HepG2 (cell line): Measurements from ENCODE around the gene GNG3. TPM values are rescaled to one million over a fixed set of nuclear protein-coding genes. Genes with fewer than 3 reads are reported as not detected.

Source experiments
- ATAC-seq: fragments of 200-7000 bp; cut with Tn5 transposase; 3 replicates; pipeline ENCODE4 v1.9.1; 2020; ENCODE audit warnings: mild to moderate bottlenecking, moderate library complexity
- BruUV-seq: library from RNA; stranded (reverse); fragments of 400-500 nt; replicated peaks from 2 replicates; lab custom pipeline; 2021; lab: Mats Ljungman, UMichigan
- CTCF ChIA-PET: fragments of 300-600 bp; formaldehyde crosslinking; extraction: SDS; loops from one replicate; lab custom pipeline; 2021; ENCODE audit warnings: low total read pairs, inconsistent platforms, low intra/inter-chr PET ratio; lab: Yijun Ruan, JAX
- POLR2A ChIA-PET: fragments of 350-600 bp; sonication (Branson Sonifier 250); formaldehyde crosslinking; loops from one replicate; lab custom pipeline; 2020; ENCODE audit warnings: antibody characterized with exemption, inconsistent platforms; lab: Yijun Ruan, JAX
- DNase-seq: peaks from one replicate; pipeline ENCODE4 v3.0.0-alpha.2; 2015; ENCODE audit warnings: low spot score
- FAIRE-seq: peaks from 3 replicates; lab custom pipeline; 2011; peaks lifted over from hg19 to GRCh38; lab: Jason Lieb, UNC
- H2AFZ ChIP-seq: one replicate; pipeline ENCODE4 v1.6.1; 2011; ENCODE audit warnings: low read length, inconsistent platforms
- H3K27ac ChIP-seq: fragments of 300-600 bp; 3 replicates; pipeline ENCODE4 v1.8.0; 2011; ENCODE audit warnings: mixed run types, mild to moderate bottlenecking, mixed read lengths, low read length, inconsistent platforms; ENCODE audit not compliant: insufficient read depth; ENCODE audit errors: extremely low read length
- H3K27me3 ChIP-seq, 2 experiments: fragments of 200-600 bp in 1 of 2; 2 replicates in 1 of 2; 3 replicates in 1 of 2; pipeline versions ENCODE4 v1.6.0 to v1.8.0; 2011; ENCODE audit warnings: low read length in 2 of 2, mild to moderate bottlenecking in 2 of 2, moderate library complexity in 2 of 2, inconsistent platforms in 1 of 2; ENCODE audit not compliant: insufficient read depth in 2 of 2, control insufficient read depth in 1 of 2
- H3K36me3 ChIP-seq, 2 experiments: fragments of 200-600 bp in 1 of 2; replicated peaks in 1 of 2; 2 replicates in 1 of 2; 3 replicates in 1 of 2; pipeline versions ENCODE4 v1.5.1 to v1.8.0; 2011; ENCODE audit warnings: low read length in 2 of 2, inconsistent platforms in 1 of 2; ENCODE audit not compliant: insufficient read depth in 2 of 2, control insufficient read depth in 1 of 2
- H3K4me1 ChIP-seq: 2 replicates; pipeline ENCODE4 v1.5.1; 2012; ENCODE audit warnings: low read length, inconsistent platforms; ENCODE audit not compliant: insufficient read depth
- H3K4me2 ChIP-seq: 2 replicates; pipeline ENCODE4 v1.6.0; 2011; ENCODE audit warnings: low read depth, low read length, inconsistent platforms
- H3K4me3 ChIP-seq, 3 experiments: fragments of 200-600 bp in 1 of 3; sonication (generic), shearing (Covaris generic) in 1 of 3; replicated peaks in 1 of 3; 2 replicates each; pipeline ENCODE4 v1.5.1; 2011 to 2016; ENCODE audit warnings: low read length in 3 of 3, inconsistent platforms in 2 of 3, low read depth in 2 of 3, mild to moderate bottlenecking in 2 of 3, control low read depth in 1 of 3, mixed read lengths in 1 of 3; ENCODE audit not compliant: insufficient read depth in 1 of 3
- H3K79me2 ChIP-seq: one replicate; pipeline ENCODE4 v1.6.1; 2011; ENCODE audit warnings: low read length, inconsistent platforms; ENCODE audit not compliant: insufficient read depth
- H3K9ac ChIP-seq: 2 replicates; pipeline ENCODE4 v1.6.0; 2011; ENCODE audit warnings: mild to moderate bottlenecking, low read depth, low read length, inconsistent platforms; ENCODE audit not compliant: insufficient read depth
- H3K9me3 ChIP-seq: 2 replicates; pipeline ENCODE4 v1.5.1; 2012; ENCODE audit warnings: mild to moderate bottlenecking, low read length
- H4K20me1 ChIP-seq: 2 replicates; pipeline ENCODE4 v1.6.0; 2011; ENCODE audit warnings: inconsistent platforms, mild to moderate bottlenecking, low read length, moderate library complexity; ENCODE audit not compliant: insufficient read depth
- ATF2 ChIP-seq: sonication (generic); formaldehyde crosslinking; IDR thresholded peaks from 2 replicates; pipeline ENCODE4 v1.4.0; 2020; ENCODE audit warnings: missing genetic modification reagents
- BCL6 ChIP-seq: IDR thresholded peaks from 2 replicates; pipeline ENCODE4 v1.6.1; 2016; ENCODE audit warnings: missing genetic modification reagents, missing compliant biosample characterization
- GLMP ChIP-seq: sonication (generic); formaldehyde crosslinking; IDR thresholded peaks from 2 replicates; pipeline ENCODE4 v1.9.0; 2021; ENCODE audit warnings: missing genetic modification reagents, mild to moderate bottlenecking, borderline replicate concordance
- HNF1B ChIP-seq: sonication (generic); formaldehyde crosslinking; IDR thresholded peaks from 2 replicates; pipeline ENCODE4 v1.5.1; 2020; ENCODE audit warnings: mild to moderate bottlenecking, moderate library complexity, missing genetic modification reagents
- KLF13 ChIP-seq: sonication (generic); formaldehyde crosslinking; IDR thresholded peaks from 2 replicates; pipeline ENCODE4 v1.4.0; 2020; ENCODE audit warnings: mild to moderate bottlenecking, missing genetic modification reagents
- LCORL ChIP-seq, 2 experiments: fragments of 450-650 bp in 1 of 2; sonication (generic) in 1 of 2; formaldehyde crosslinking in 1 of 2; IDR thresholded peaks; 2 replicates each; pipeline versions ENCODE4 v1.5.0 to v1.6.1; 2017 to 2020; ENCODE audit warnings: antibody characterized with exemption in 1 of 2, missing genetic modification reagents in 1 of 2
- PRDM10 ChIP-seq: sonication (generic); formaldehyde crosslinking; IDR thresholded peaks from 2 replicates; pipeline ENCODE4 v1.4.0; 2020; ENCODE audit warnings: low read depth, missing genetic modification reagents
- SMAD1 ChIP-seq: sonication (generic); formaldehyde crosslinking; IDR thresholded peaks from 2 replicates; pipeline ENCODE4 v1.4.0; 2020; ENCODE audit warnings: missing genetic modification reagents, low read depth, mild to moderate bottlenecking, borderline replicate concordance
- TSC22D2 ChIP-seq: sonication (generic); formaldehyde crosslinking; IDR thresholded peaks from 2 replicates; pipeline ENCODE4 v1.5.1; 2020; ENCODE audit warnings: missing genetic modification reagents, mild to moderate bottlenecking, borderline replicate concordance
- UBTF ChIP-seq: sonication (generic); formaldehyde crosslinking; IDR thresholded peaks from 2 replicates; pipeline ENCODE4 v1.4.0; 2020; ENCODE audit warnings: mild to moderate bottlenecking, missing genetic modification reagents
- WGBS: methylation state at CpG from one replicate; pipeline ENCODE4 v1.1.6; 2017; ENCODE audit warnings: low lambda C conversion rate; 5-methylcytosine and 5-hydroxymethylcytosine counted together
- in situ Hi-C: cut with HindIII; loops from 2 replicates; pipeline ENCODE4 v1.10.0; 2017; ENCODE audit warnings: low pct_unique_long_range_greater_than_20kb; ENCODE audit not compliant: extremely low pct_ligation_motif_present
- intact Hi-C: fragments of 100-400 bp; cut with micrococcal nuclease; formaldehyde crosslinking; loops from one replicate; pipeline ENCODE4 v1.10.0; 2022; ENCODE audit not compliant: unreplicated experiment
- polyA plus RNA-seq, 8 experiments: library from polyadenylated mRNA; depleted of rRNA in 3 of 8; stranded (reverse) in 7 of 8; unstranded in 1 of 8; fragments of >200 nt; fragmentation: Illumina TruSeq in 4 of 8; extraction: Trizol in 4 of 8; gene quantifications; 2 replicates each; pipeline versions ENCODE4 v1.2.1 to v1.2.3, GENCODE V29; 2011 to 2016; ENCODE audit warnings: low read depth in 4 of 8, missing spikeins in 1 of 8, mixed read lengths in 1 of 8; ENCODE audit not compliant: insufficient read depth in 1 of 8
- total RNA-seq, 5 experiments: library from RNA; depleted of rRNA; stranded (reverse); fragments of >200 nt; fragmentation: Illumina TruSeq; extraction: Trizol; gene quantifications; 2 replicates each; pipeline ENCODE4 v1.2.3, GENCODE V29; 2016; ENCODE audit warnings: low read depth in 1 of 5

The GNG3 gene
- total and polyA plus RNA-seq, 2 of the 13 experiments (the other 11 are each of a cell fraction or from before 2014, with no cell fraction given), result not detected

- Histone ChIP-seq H3K4me2 (peak within 1 kb of the TSS; percentile 76), H3K9me3 (no peaks in the 10 kb centered on the region), H3K79me2 (peaks cover 31% of the 10 kb centered on the region), H2AFZ (peak within 1 kb of the TSS; percentile 80), H3K27ac (peak within 1 kb of the TSS; percentile 90), H3K4me1 (peaks cover 59% of the 10 kb centered on the region), H3K9ac (peak within 1 kb of the TSS; percentile 96), H3K4me3 (peak within 1 kb of the TSS; percentile 76 to 98 (median 91)), H3K27me3 (no peaks in the 10 kb centered on the region; a peak in 1 of 5 replicates), H4K20me1 (no peaks in the 10 kb centered on the region; the same call in 1 of the 2 replicates), H3K36me3 (peaks cover 0 to 12% of the 10 kb centered on the region in 2 experiments; a peak in 2 of 5 replicates)
- CTCF ChIA-PET, result no interaction called here
- FAIRE-seq (peak; percentile 66), ATAC-seq (peak; percentile 83), DNase-seq (peak; percentile 79)
- BruUV-seq, result TSS peak; percentile 49
- intact Hi-C loops (no loop called here), in situ Hi-C loops (no loop called here)
- WGBS, result 0% methylated on average over 8 of the region's 59 CpGs
- POLR2A ChIA-PET, result interaction anchor here (0.9 to 6.6 kb wide), 32 partner anchors 8 to 247 kb away, joined by 3 to 53 read pairs (median 6); partner anchors contain the start of genes AHNAK, B3GAT3, EEF1G and GANAB
- TF ChIP-seq BCL6 (CRISPR knock-in tag), result 0 out of 2 replicates have a peak, but pooled peaks have one; percentile 4
- 0 out of 2 replicates have a peak, but pooled peaks have one; percentile 82 for TF ChIP-seq KLF13
- TF ChIP-seq ATF2, result peak; percentile 47
- TF ChIP-seq GLMP, result no peak
- TF ChIP-seq PRDM10 (CRISPR knock-in tag), result peak; percentile 14; the same call in 1 of the 2 replicates
- peak; percentile 67; the same call in 1 of the 2 replicates for TF ChIP-seq SMAD1 (CRISPR knock-in tag)
- peak; percentile 94 for TF ChIP-seq UBTF (CRISPR knock-in tag)
- peak; percentile 59; the same call in 1 of the 2 replicates for TF ChIP-seq HNF1B (CRISPR knock-in tag)
- peak; percentile 34; the same call in 1 of the 2 replicates for TF ChIP-seq TSC22D2 (CRISPR knock-in tag)
- no peak for TF ChIP-seq LCORL (IDR thresholded peaks at IDR 0.05)
- peak; percentile 45; the same call in 1 of the 2 replicates for TF ChIP-seq LCORL (CRISPR knock-in tag; IDR thresholded peaks at IDR 0.05)
Measured at GRCh38 chr11:62671608-62672389, 35.7 kb upstream of the GNG3 start, which contains the start of the genes LBHD1 and UQCC3. Gene LBHD1, minus strand, starts transcription at chr11:62672267. Its CDS starts 2,236 bp downstream, at chr11:62670031. Gene UQCC3, plus strand, starts transcription at chr11:62671673. Its CDS starts 73 bp downstream, at chr11:62671746.
